Posterior vena cava (tissue), 2 donors: ENCODE data around the gene VDAC1. TPM values are rescaled to one million over a fixed set of nuclear protein-coding genes. Genes with fewer than 3 reads are reported as not detected.
A peak's percentile ranks its signal among the peaks of the same experiment; 100 is the strongest.

Source experiments
- DNase-seq: peaks from one replicate; pipeline ENCODE4 v3.0.0-alpha.2; 2020; ENCODE audit warnings: low spot score
- intact Hi-C, 2 donors: fragments of 100-400 bp; cut with DNase I; formaldehyde crosslinking; loops; one replicate each; pipeline versions ENCODE4 v1.14.1 to v1.14.2; 2022 to 2023
- total RNA-seq, 2 donors: library from RNA; stranded (reverse); fragmentation: NEBNext Ultra II Directional; extraction: Animal tissue kit (Norgen Biotek cat#: 25700); gene quantifications; one replicate each; pipeline ENCODE4 v1.2.1, GENCODE V29; 2021
- donor health status: DM: yes; HTN: yes; CAD: no.
- donor health status: DM: yes; HTN: yes; CAD: no.

Gene VDAC1
- total RNA-seq, 2 donors from 2014 or later = 104 to 105 TPM

DNA sequence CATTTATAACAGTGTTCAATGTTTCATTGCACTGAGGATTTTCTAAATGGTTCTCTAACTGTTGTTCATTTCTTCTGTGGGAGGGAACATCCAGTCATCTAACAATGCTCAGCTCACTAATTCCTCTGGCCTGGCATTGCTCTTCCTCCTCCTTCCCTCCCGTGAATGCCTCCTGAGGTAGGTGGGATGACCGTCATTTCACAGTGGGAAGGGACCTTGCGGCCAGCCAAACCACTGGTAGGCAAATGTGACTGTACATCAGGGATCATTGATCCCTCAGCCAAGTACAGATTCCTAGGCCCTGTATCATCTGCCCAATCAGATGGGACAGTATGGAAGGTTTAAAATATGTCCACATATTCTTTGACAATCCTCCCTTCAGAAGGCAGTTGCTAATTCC is 23.7 kb upstream of the VDAC1 start:
- no peak for DNase-seq
- intact Hi-C loops = no loop called here

DNA sequence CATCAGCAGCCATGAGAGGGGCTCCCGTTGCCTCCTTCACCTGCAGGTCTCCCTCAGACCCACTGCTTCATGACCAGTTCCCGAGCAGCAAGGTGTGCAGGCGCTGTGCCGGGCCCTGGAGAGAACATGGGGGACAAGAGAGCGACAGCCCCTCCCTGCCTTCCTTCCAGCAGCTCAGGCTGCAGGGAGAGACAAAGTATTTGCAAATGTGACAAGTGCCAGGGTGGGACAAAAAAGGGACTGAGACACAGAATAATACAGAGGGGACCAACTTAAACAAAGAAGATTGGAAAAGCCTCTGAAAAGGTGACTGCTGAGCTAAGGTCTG is 22.5 kb upstream of the VDAC1 start:
- intact Hi-C loops = no loop called here

DNA sequence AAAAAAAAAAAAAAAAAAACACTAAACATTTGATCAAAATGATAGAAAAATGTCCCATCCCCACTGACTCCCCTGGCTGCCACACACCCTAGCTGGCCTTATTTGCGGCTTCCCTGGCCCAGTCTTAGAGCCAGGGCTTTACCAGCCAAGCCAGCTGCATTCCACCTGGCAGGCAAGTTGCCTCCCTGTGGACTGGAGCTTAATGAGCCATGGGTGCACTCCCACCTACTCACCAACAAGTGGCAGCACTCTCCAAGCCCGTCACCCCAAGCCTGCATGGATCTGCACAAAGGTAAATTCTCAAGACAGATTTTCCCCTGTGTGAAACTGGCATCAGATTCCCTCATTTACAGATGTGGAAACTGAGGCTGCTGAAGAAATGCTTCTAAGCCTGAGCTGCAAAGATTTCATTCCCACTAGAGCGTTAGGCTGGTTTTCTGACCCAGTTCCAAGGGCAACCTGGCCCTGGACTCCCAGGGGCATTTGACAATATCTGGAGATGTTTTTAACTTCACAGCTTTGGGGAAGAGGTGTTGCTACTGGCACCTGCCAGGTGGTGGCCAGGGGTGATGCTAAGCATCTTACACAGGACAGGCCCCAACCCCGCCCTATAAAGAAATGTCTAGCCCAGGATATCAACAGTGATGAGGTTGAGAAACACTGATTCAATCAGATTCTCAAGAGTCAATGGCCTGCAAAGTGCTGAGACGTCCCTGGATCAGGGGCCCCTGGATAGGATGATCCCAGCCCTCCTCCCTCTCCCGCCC is 21.9 kb upstream of the VDAC1 start:
- intact Hi-C loops = no loop called here
- no peak for DNase-seq

More for the DNA sequence above, 22.5 kb upstream of the VDAC1 start:
- DNase-seq = no peak

DNA sequence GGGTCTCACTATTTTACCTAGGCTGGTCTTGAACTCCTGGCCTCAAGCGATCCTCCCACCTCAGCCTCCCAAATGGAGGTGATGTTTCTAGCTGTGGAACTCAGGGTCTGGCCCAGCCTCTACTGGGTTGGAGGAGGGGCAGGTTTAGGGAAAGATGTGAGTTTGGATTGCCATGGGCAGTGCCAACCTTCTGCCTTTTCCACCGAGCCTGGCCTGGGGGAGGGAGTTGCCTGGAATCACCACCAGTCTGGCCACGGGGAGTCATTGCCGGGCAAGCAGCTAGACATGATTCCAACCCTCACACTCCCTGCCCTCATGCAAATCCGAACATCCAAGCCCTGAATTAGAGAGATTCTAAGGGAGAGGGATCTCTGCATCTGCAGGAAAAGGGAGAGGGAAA is 21.0 kb upstream of the VDAC1 start:
- intact Hi-C loops = no loop called here
- DNase-seq = no peak

DNA sequence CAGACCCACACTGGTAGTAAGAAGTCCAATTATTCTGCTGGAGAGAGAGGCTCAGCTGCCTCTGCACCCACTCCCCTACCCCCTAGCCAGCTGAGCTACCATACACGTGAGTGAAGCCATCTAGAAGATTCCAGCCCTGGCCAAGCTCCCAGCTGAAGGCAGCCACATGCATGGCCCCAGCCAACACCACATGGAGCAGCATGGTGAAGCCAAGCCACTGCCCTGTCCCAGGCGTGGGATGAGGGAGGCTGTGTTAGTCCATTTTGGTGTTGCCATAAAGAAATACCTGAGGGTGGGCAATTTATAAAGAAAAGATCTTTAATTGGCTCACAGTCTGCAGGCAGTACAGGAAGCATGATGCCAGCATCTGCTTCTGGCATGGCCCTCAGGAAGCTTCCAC is 20.0 kb upstream of the VDAC1 start:
- intact Hi-C loops = no loop called here

DNA sequence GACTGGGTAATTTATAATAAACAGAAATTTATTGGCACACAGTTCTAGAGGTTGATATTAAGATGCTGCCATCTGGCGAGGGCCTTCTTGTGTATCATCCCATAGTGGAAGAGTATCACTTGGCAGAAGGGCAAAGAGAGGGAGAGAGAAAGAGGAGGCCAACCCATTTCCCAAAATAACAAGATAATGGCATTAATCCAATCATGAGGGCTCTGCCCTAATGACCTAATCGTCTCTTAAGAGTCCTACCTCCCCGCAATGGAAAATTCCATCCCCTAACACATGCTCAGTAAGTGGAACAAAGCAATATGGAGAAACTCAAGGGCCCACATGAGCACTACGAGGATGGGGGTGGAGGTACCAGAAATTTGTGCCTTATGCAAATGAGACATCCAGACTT is 17.6 kb upstream of the VDAC1 start:
- no peak for DNase-seq
- intact Hi-C loops = no loop called here

More for the DNA sequence above, 20.0 kb upstream of the VDAC1 start:
- peak; percentile 56 for DNase-seq

DNA sequence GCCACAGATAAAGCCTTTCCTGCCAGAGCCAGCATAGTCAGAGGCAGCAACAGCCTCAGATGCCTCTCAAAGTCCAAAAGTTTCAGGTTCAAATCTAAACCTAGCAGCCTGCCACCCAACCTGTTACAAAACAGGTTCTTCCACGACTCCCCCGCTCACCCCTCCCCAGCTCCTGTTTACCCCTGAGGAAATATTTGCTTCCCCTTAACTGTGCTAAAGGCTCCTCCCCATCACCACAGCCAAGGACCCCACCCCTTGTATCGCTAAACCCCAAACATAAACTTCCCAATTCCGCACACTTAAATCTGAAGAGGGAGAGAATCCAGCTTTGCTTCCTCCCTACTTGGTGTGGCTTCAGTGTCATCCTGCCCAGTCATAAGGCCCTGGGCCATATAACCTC is 15.4 kb upstream of the VDAC1 start:
- intact Hi-C loops = no loop called here
- DNase-seq = peak; percentile 19

DNA sequence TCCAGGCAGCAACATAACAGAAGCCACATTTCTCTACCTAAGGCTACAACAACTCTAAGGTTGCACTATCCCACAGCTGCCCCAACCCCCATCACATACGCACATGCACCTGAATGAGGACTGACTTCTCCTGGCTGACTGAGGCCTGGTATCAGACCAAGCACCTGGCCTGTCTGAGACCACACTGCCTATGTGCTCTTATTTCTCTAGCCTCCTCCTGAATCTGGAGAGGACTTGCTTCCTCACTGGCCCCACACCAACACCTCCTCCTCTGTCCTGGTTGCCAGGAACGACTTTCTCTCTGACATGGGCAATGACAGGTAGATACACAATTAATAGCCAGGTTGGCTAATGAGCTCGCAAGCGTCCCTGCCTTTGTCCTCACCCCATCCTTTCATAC is 14.9 kb upstream of the VDAC1 start:
- peak; percentile 26 for DNase-seq
- intact Hi-C loops = no loop called here

DNA sequence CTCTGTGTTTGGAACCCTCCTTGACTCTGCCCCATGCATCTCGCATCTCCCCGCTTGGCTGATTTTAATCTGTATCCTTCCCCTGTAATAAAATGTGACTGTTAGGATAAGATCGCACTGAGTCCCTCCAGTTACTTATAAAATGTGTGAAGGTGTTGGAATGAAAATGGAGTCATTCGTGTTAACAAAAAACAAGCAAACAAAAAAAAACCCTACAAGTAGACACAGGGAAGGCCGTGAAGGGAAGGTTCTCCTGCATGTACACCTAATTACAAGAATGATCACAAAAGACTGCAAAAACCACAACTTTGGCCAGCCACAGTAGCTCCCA is 14.2 kb upstream of the VDAC1 start:
- intact Hi-C loops = no loop called here

DNA sequence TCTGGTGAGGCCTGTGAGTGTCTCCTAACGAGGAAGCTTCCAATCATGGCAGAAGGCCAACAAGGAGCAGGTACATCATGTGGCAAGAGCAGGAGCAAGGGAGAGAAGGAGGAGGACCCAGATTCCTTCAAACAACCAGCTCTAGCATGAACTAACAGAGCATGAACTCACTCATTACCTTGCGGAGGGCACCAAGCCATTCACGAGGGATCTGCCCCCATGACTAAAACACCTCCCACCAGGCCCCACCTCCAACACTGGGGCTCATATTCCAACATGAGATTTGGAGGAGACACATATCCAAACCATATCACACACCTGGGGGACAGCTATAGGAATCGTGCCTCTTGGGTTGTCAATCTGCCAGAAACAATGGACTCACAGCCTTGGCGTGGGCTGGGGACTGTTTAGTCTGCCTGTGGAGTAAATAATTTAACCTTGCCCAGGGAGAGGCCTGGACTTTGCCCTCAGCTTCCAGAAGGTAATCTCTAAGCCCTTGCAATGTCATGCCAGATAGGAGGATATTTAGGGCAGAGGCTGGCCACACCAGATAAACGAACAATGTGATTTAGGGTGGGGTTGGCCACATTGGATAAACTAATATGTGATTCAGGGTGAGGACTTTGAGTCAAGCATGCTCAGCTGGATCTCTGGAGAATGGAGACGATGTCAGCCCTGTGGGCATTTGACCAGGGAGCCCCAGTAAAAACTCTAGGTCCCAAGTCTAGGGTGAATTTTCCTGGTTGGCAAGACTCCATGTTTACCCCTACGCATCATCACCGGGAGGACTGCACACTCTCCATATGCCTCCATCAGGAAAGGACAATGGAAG is 13.6 kb upstream of the VDAC1 start:
- peak; percentile 37 for DNase-seq
- intact Hi-C loops = no loop called here

More for the DNA sequence above, 14.2 kb upstream of the VDAC1 start:
- no peak for DNase-seq

DNA sequence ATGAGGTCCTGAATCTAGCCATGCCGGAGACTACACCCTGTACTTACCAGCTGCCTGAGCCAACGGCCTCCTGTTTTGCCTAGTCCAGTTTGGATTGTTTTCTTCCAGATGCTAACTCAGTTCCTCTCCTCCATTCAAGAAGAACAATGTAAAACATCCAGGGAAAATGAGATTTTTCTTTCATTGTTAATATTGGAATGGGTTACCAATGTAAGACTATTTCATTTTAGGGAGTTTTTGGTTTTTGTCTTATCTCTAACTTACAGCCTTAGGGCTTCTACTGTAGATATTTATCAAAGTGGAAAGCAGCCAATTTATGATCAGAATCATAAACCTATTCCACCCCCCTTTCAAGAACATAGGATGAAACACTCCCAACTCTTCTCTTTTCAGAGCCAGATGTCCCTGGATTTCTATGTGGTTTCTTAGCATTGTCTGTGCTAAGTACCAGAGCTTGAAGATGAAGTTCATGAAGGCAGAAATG is 3.5 kb upstream of the VDAC1 start:
- intact Hi-C loops = no loop called here
- DNase-seq = no peak

DNA sequence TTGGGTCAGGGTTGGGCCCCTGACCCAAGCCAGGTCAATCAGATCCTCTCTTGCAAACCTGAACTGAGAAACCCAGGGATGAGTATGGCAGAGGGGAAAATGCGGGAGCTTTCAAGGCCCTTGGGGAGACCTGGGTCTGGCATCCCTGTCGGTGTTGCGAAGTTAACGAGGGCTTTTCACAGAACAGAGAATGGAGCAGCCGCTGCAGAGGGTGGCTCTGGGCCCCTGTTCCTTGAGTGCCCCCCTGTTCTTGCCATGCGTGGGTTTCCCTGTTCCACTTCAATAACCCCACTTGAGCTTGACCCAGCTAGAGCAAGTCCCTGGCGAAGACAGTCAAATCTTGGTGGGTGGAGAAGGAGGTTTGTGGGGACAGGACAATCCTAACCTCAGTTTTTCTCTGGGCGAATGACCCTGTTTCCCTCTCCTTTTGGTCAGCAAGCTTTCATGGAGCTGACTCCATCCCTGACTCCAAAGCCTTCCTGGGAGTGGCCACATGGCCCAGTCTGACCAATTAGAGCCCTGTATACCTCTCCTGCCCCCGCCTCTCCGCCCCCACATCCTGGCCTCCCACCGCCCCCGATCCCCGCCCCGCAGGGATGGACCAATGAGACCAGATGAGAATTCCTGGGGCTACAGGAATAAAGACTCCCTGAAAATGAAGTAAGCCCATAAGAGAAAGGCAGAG is 2.9 kb upstream of the VDAC1 start:
- intact Hi-C loops = no loop called here
- peak; percentile 66 for DNase-seq

DNA sequence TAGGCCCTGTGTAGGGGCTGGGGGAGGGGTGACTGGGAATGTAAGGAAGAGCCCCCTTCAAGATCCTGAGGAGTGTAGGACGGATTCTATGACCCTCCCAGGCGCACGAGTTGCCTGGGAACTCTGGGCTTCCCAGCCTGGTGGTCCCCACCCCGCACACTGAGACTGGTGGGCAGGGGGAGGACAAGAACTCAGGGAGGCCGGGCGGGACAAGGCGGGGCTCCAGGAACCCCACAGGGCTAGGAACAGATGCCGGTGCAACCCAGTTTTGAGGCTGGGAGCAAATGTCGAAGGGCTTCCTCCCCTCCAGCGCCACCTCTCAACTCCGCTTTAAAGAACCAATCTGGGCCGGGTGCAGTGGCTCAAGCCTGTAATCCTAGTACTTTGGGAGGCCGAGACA is 1.3 kb upstream of the VDAC1 start:
- intact Hi-C loops = no loop called here
- peak; percentile 74 for DNase-seq

DNA sequence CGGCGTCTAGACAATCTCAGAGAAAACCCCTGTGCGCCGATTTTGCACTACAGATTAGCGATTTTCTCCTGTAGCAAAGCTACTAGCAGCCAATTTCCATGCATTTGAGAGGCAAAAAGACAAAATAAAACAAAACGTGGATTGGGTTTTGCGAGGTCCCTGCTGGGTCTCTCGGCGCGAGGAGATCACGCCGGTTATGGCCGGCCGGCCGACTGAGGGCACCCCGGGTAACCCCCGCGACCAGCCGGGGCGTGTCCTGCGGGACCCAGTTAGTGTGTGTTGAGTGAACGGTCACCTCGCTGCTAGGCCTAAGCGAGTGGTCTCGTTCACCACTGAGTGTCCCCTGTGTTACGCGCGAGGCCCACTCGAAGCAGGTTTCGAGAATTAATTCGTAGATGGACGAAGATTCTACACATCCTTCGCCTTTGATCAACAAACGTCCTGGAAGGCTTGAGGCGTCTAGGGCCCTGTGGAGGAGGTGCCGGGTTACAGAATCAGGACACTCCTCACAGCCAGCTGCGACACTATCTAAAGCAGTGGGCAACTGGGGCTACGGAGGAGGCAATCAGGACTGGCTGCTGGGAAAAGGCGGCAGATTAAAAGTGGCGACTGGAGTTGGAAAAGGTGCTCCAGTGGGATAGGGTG is 764 bp upstream of the VDAC1 start:
- peak; percentile 85 for DNase-seq
- intact Hi-C loops = no loop called here

DNA sequence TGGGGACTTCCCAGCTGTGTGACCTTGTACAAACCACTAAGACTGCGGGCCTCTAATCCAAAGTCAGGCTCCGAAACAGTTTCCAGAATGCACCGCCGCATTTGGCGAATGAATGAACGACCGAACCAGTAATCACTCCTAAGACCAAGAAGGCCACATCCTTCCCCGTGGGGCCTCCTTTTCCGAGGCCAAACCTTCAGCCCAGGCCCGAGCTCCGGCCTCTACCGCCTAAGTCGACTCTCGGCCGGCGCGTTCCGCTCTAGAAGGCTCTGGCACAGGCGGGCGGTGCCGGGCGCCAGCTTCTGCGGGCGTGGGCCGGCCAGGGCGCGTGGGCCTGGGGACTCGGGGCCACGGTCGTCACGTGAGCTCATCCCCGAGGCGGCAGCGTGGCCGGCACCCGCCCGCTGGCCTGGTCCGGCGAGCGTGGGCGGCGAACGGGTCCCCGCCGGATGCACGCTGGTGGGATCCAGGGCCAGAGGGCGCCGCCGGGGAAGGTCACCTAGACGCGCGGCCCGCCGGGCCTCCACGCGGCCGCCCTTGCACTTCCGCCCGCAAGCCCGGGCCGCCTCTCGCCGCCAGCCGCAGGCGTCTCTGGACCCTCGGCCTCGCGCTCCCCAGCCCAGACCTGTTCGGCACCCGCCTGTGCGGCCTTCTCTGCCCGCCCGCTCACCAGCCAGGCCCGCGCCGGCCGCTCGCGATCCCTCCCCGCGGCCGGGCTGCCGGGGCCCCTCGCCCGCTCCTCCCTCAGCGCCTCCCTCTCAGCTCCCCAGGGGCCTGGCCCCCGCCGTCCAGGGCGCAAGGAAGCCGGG is 754 bp downstream of the VDAC1 start:
- intact Hi-C loops = no loop called here
- DNase-seq = peak; percentile 92

DNA sequence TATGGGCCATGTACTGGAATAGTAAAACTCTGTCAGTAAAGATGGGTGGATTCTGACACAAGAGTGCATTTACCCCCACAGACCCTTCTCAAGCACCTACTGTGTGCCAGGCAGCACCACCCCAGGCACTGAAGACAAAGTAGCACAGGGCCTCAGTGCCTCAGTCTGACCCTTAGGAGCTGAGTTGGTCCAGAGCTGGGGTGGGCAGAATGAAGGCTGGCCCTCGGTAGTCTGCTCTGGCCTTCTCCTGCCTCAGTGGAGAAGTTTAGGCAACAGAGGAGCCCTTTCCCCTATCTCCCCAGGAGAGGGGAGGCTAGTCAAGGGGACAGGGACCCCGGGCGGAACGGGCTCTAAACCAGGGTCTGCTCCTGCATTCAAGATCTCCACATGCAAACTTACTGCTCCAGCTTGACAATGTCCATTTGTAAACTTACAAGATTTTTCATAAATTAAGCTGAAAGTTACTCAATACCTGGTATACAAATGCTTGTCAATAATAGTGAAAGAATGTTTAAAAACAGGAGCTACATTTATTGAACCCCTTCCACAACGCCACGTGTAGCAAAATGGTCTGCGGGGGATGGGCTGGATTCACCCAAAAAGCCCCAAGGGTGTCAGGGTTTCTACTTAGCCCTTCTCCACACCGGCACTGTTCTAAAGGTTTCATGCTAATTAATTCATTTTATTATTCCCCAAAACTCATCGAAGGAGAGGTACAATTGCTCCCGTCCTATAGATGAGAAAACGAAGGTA is 1.5 kb downstream of the VDAC1 start:
- intact Hi-C loops = no loop called here
- DNase-seq = peak; percentile 58

DNA sequence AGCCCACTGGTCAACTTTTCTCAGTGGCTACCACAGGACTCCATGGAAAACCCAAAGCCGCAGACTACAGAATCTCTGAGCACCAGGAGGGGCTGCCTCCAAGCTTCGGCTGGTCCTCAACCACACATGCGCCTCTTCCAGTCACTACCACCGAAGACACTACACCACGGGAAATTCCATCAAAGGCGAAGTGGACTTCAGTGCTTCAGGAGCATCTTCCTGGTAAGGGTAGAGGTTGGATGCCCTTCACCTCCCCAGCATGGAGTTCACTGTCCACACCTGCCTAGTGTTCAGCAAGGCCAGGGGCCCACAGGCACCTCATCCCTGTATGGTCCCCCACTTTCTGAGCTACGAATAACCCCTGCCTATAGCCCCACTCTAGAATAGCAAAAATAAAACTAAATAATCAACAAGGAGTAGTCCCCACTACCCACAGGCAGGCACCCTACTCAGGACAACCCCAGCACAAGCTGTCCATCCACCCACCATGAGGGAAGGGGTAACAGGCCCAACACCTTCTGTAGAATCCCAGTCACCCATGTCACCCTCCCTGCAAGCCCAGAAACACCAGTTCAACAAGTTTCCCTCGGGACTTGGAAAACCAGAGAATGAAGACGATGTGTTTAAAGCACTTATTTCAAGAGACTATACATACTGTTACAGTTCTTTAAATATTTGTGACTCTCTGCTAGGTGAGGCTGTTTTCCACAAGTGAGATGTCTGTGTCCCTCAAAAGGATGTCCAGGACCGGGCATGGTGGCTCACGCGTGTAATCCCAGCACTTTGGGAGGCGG is 2.6 kb downstream of the VDAC1 start:
- intact Hi-C loops = no loop called here

More for the DNA sequence above, 2.6 kb downstream of the VDAC1 start:
- DNase-seq = peak; percentile 54
